ENCODE results near the gene TGM1. TPM values are rescaled to one million over a fixed set of nuclear protein-coding genes. Genes with fewer than 3 reads are reported as not detected.

TGM1 gene
- total and polyA plus RNA-seq, 2 donors: 1.5 to 41.0 TPM

GRCh38 chr14:24269368-24269767 is 6.4 kb upstream of the TGM1 start:
- no peak for DNase-seq (ENCODE audit: low read depth in 6 of 9, low spot score in 9 of 9)
- H3K9me3 ChIP-seq (ENCODE audit: control insufficient read depth in 2 of 2, insufficient read depth in 1 of 2, low read length in 1 of 2): no peaks in the 10 kb centered on the region
- peaks cover 11 to 27% of the 10 kb centered on the region in 2 donors for H3K4me1 ChIP-seq (ENCODE audit: control insufficient read depth in 2 of 2, insufficient read depth in 2 of 2, low read length in 2 of 2)
- H3K27ac ChIP-seq (ENCODE audit: low read depth in 1 of 2, low read length in 1 of 2): no peak overlapping the region
- WGBS: 98% methylated on average over 8 of the region's 8 CpGs
- no peaks in the 10 kb centered on the region for H3K27me3 ChIP-seq (ENCODE audit: control insufficient read depth in 2 of 2, insufficient read depth in 1 of 2, low read length in 1 of 2)
- no peak overlapping the region for H3K4me3 ChIP-seq (ENCODE audit: low read length in 2 of 2)
- H3K36me3 ChIP-seq (ENCODE audit: control insufficient read depth in 2 of 2, insufficient read depth in 2 of 2, low read length in 1 of 2): peaks cover 9 to 19% of the 10 kb centered on the region in 2 donors

- H3K27ac ChIP-seq (ENCODE audit: low read depth in 1 of 2, low read length in 1 of 2): no peak overlapping the region
- H3K27me3 ChIP-seq (ENCODE audit: control insufficient read depth in 2 of 2, insufficient read depth in 1 of 2, low read length in 1 of 2): no peaks in the 10 kb centered on the region
- DNase-seq (ENCODE audit: low read depth in 6 of 9, low spot score in 9 of 9): no peak
- H3K9me3 ChIP-seq (ENCODE audit: control insufficient read depth in 2 of 2, insufficient read depth in 1 of 2, low read length in 1 of 2): no peaks in the 10 kb centered on the region
- H3K4me1 ChIP-seq (ENCODE audit: control insufficient read depth in 2 of 2, insufficient read depth in 2 of 2, low read length in 2 of 2): peaks cover 11 to 21% of the 10 kb centered on the region in 2 donors
- H3K36me3 ChIP-seq (ENCODE audit: control insufficient read depth in 2 of 2, insufficient read depth in 2 of 2, low read length in 1 of 2): peaks cover 9 to 19% of the 10 kb centered on the region in 2 donors
- WGBS: 98% methylated on average over 9 of the region's 9 CpGs
- H3K4me3 ChIP-seq (ENCODE audit: low read length in 2 of 2): no peak overlapping the region
These were observed 5.2 kb upstream of the TGM1 start for GRCh38 chr14:24268225-24268624.

- Histone ChIP-seq H3K27ac (ENCODE audit: low read depth in 1 of 2, low read length in 1 of 2) (no peak overlapping the region), H3K36me3 (ENCODE audit: control insufficient read depth in 2 of 2, insufficient read depth in 2 of 2, low read length in 1 of 2) (peaks cover 9 to 19% of the 10 kb centered on the region in 2 donors), H3K4me1 (ENCODE audit: control insufficient read depth in 2 of 2, insufficient read depth in 2 of 2, low read length in 2 of 2) (peaks cover 11 to 20% of the 10 kb centered on the region in 2 donors), H3K27me3 (ENCODE audit: control insufficient read depth in 2 of 2, insufficient read depth in 1 of 2, low read length in 1 of 2) (no peaks in the 10 kb centered on the region), H3K9me3 (ENCODE audit: control insufficient read depth in 2 of 2, insufficient read depth in 1 of 2, low read length in 1 of 2) (no peaks in the 10 kb centered on the region), H3K4me3 (ENCODE audit: low read length in 2 of 2) (no peak overlapping the region)
- 98% methylated on average over 9 of the region's 9 CpGs for WGBS
- DNase-seq (ENCODE audit: low read depth in 6 of 9, low spot score in 9 of 9): no peak
These were observed 4.5 kb upstream of the TGM1 start for GRCh38 chr14:24267516-24267915.

- WGBS: 95% methylated on average over 18 of the region's 18 CpGs
- H3K9me3 ChIP-seq (ENCODE audit: control insufficient read depth in 2 of 2, insufficient read depth in 1 of 2, low read length in 1 of 2): no peaks in the 10 kb centered on the region
- H3K4me3 ChIP-seq (ENCODE audit: low read length in 2 of 2): no peak overlapping the region
- peaks cover 9 to 19% of the 10 kb centered on the region in 2 donors for H3K36me3 ChIP-seq (ENCODE audit: control insufficient read depth in 2 of 2, insufficient read depth in 2 of 2, low read length in 1 of 2)
- H3K4me1 ChIP-seq (ENCODE audit: control insufficient read depth in 2 of 2, insufficient read depth in 2 of 2, low read length in 2 of 2): peaks cover 6 to 12% of the 10 kb centered on the region in 2 donors
- DNase-seq (ENCODE audit: low read depth in 6 of 9, low spot score in 9 of 9): no peak
- H3K27ac ChIP-seq (ENCODE audit: low read depth in 1 of 2, low read length in 1 of 2): peak overlapping the region in 1 of 2 donors; percentile 25
- no peaks in the 10 kb centered on the region for H3K27me3 ChIP-seq (ENCODE audit: control insufficient read depth in 2 of 2, insufficient read depth in 1 of 2, low read length in 1 of 2)
These were observed 3.6 kb upstream of the TGM1 start for GRCh38 chr14:24266344-24267244.

- WGBS: 93% methylated on average over 6 of the region's 6 CpGs
- Histone ChIP-seq H3K36me3 (ENCODE audit: control insufficient read depth in 2 of 2, insufficient read depth in 2 of 2, low read length in 1 of 2) (peaks cover 9 to 18% of the 10 kb centered on the region in 2 donors), H3K9me3 (ENCODE audit: control insufficient read depth in 2 of 2, insufficient read depth in 1 of 2, low read length in 1 of 2) (no peaks in the 10 kb centered on the region), H3K4me3 (ENCODE audit: low read length in 2 of 2) (no peak overlapping the region), H3K27me3 (ENCODE audit: control insufficient read depth in 2 of 2, insufficient read depth in 1 of 2, low read length in 1 of 2) (no peaks in the 10 kb centered on the region), H3K27ac (ENCODE audit: low read depth in 1 of 2, low read length in 1 of 2) (peak overlapping the region; percentile 64 to 81), H3K4me1 (ENCODE audit: control insufficient read depth in 2 of 2, insufficient read depth in 2 of 2, low read length in 2 of 2) (peaks cover 0 to 4% of the 10 kb centered on the region in 2 donors)
- no peak for DNase-seq (ENCODE audit: low read depth in 6 of 9, low spot score in 9 of 9)
These were observed 1.3 kb upstream of the TGM1 start for GRCh38 chr14:24264298-24264697.

GRCh38 chr14:24263848-24264247 is 871 bp upstream of the TGM1 start:
- Histone ChIP-seq H3K27ac (ENCODE audit: low read depth in 1 of 2, low read length in 1 of 2) (peak overlapping the region; percentile 53 to 75), H3K4me3 (ENCODE audit: low read length in 2 of 2) (no peak overlapping the region), H3K36me3 (ENCODE audit: control insufficient read depth in 2 of 2, insufficient read depth in 2 of 2, low read length in 1 of 2) (peaks cover 5 to 15% of the 10 kb centered on the region in 2 donors), H3K27me3 (ENCODE audit: control insufficient read depth in 2 of 2, insufficient read depth in 1 of 2, low read length in 1 of 2) (no peaks in the 10 kb centered on the region), H3K9me3 (ENCODE audit: control insufficient read depth in 2 of 2, insufficient read depth in 1 of 2, low read length in 1 of 2) (no peaks in the 10 kb centered on the region), H3K4me1 (ENCODE audit: control insufficient read depth in 2 of 2, insufficient read depth in 2 of 2, low read length in 2 of 2) (peaks cover 0 to 4% of the 10 kb centered on the region in 2 donors)
- WGBS: 92% methylated on average over 6 of the region's 6 CpGs
- DNase-seq (ENCODE audit: low read depth in 6 of 9, low spot score in 9 of 9): no peak

GRCh38 chr14:24261969-24262327 is 1.0 kb downstream of the TGM1 start:
- H3K27me3 ChIP-seq (ENCODE audit: control insufficient read depth in 2 of 2, insufficient read depth in 1 of 2, low read length in 1 of 2): no peaks in the 10 kb centered on the region
- WGBS: 97% methylated on average over 19 of the region's 19 CpGs
- peaks cover 4 to 6% of the 10 kb centered on the region in 2 donors for H3K36me3 ChIP-seq (ENCODE audit: control insufficient read depth in 2 of 2, insufficient read depth in 2 of 2, low read length in 1 of 2)
- no peak overlapping the region for H3K4me3 ChIP-seq (ENCODE audit: low read length in 2 of 2)
- peaks cover 0 to 4% of the 10 kb centered on the region in 2 donors for H3K4me1 ChIP-seq (ENCODE audit: control insufficient read depth in 2 of 2, insufficient read depth in 2 of 2, low read length in 2 of 2)
- no peak for DNase-seq (ENCODE audit: low read depth in 6 of 9, low spot score in 9 of 9)
- H3K9me3 ChIP-seq (ENCODE audit: control insufficient read depth in 2 of 2, insufficient read depth in 1 of 2, low read length in 1 of 2): no peaks in the 10 kb centered on the region
- no peak overlapping the region for H3K27ac ChIP-seq (ENCODE audit: low read depth in 1 of 2, low read length in 1 of 2)

- no peak overlapping the region for H3K27ac ChIP-seq (ENCODE audit: low read depth in 1 of 2, low read length in 1 of 2)
- no peaks in the 10 kb centered on the region for H3K9me3 ChIP-seq (ENCODE audit: control insufficient read depth in 2 of 2, insufficient read depth in 1 of 2, low read length in 1 of 2)
- DNase-seq (ENCODE audit: low read depth in 6 of 9, low spot score in 9 of 9): no peak
- 93% methylated on average over 20 of the region's 20 CpGs for WGBS
- no peaks in the 10 kb centered on the region for H3K27me3 ChIP-seq (ENCODE audit: control insufficient read depth in 2 of 2, insufficient read depth in 1 of 2, low read length in 1 of 2)
- no peak overlapping the region for H3K4me3 ChIP-seq (ENCODE audit: low read length in 2 of 2)
- H3K4me1 ChIP-seq (ENCODE audit: control insufficient read depth in 2 of 2, insufficient read depth in 2 of 2, low read length in 2 of 2): peaks cover 0 to 4% of the 10 kb centered on the region in 2 donors
- H3K36me3 ChIP-seq (ENCODE audit: control insufficient read depth in 2 of 2, insufficient read depth in 2 of 2, low read length in 1 of 2): peaks cover 3 to 4% of the 10 kb centered on the region in 2 donors
These were observed 1.6 kb downstream of the TGM1 start for GRCh38 chr14:24261256-24261968.

- no peaks in the 10 kb centered on the region for H3K9me3 ChIP-seq (ENCODE audit: control insufficient read depth in 2 of 2, insufficient read depth in 1 of 2, low read length in 1 of 2)
- H3K27me3 ChIP-seq (ENCODE audit: control insufficient read depth in 2 of 2, insufficient read depth in 1 of 2, low read length in 1 of 2): no peaks in the 10 kb centered on the region
- H3K4me3 ChIP-seq (ENCODE audit: low read length in 2 of 2): no peak overlapping the region
- WGBS: 95% methylated on average over 4 of the region's 4 CpGs
- no peak for DNase-seq (ENCODE audit: low read depth in 6 of 9, low spot score in 9 of 9)
- peaks cover 0 to 4% of the 10 kb centered on the region in 2 donors for H3K4me1 ChIP-seq (ENCODE audit: control insufficient read depth in 2 of 2, insufficient read depth in 2 of 2, low read length in 2 of 2)
- no peak overlapping the region for H3K27ac ChIP-seq (ENCODE audit: low read depth in 1 of 2, low read length in 1 of 2)
- peaks cover 0 to 4% of the 10 kb centered on the region in 2 donors for H3K36me3 ChIP-seq (ENCODE audit: control insufficient read depth in 2 of 2, insufficient read depth in 2 of 2, low read length in 1 of 2)
These were observed 2.2 kb downstream of the TGM1 start for GRCh38 chr14:24260780-24261157.

All from thymus (tissue), 11 donors.